ENCODE results near the gene XIRP2. TPM values are rescaled to one million over a fixed set of nuclear protein-coding genes. Genes with fewer than 3 reads are reported as not detected.
"Not testable (repeated sequence)": the region's sequence is repeated elsewhere in the genome, so short reads cannot be mapped to it uniquely, and the experiment has no call there.

The XIRP2 gene
- total RNA-seq, 1 experiment from 2014 or later = not detected

DNA sequence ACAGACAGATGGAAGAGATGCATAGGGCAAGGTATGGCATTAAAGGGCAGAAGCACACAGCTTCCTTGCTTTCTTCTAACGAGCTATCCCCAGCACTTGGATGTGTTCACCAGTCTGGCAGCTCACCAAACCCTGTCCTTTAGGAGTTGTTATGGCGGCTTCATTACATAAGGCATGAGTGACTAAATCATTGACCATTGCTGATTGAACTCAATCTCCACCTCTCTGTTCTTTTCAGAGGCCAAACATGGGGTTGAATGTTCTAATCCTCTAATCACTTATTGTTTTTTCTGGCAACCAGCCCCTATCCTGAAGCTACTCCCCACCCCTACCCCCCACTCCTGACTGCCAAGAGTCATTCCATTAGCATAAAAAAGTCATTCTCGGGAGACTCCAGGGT, 301.8 kb downstream of the XIRP2 start:
- DNase-seq (ENCODE audit: low spot score) = no peak

DNA sequence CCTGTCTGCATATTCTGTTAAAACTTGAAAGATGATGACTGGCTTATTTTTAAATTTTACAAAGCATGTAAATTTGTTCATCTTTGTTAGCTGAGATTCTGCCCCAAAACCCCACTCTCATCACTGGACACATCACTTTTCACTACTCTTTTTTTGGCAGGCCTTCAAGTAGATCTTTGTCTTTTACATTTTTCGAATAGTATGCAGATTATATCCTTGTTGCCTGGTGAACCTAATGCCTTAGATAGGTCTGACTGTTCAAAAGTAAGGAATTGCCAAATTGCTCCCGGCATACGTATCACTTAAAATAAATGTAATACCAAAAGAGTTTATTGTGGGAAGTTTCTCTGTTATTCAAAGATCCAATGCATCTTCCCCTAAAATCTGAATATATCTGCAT, 303.3 kb downstream of the XIRP2 start:
- no peak for DNase-seq (ENCODE audit: low spot score)

DNA sequence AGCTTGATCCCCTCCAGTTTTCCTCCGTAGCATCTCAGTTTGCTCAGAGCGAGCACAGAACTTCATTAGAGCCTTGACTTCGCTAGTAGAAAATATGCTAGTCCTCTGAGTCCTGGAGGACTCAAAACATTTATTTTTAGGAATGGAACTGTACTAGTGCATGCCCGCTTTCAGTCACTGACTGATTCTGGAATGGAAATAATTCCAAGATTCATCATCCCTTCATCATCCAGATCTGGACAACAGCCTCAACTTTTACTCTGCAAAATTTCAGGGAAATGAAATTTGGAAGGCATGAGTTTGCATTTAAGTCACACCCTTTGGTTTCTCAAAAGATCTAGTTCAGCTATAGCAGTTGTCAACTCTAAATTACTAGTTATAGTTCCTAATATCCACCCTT, 304.6 kb downstream of the XIRP2 start:
- no peak for DNase-seq (ENCODE audit: low spot score)

DNA sequence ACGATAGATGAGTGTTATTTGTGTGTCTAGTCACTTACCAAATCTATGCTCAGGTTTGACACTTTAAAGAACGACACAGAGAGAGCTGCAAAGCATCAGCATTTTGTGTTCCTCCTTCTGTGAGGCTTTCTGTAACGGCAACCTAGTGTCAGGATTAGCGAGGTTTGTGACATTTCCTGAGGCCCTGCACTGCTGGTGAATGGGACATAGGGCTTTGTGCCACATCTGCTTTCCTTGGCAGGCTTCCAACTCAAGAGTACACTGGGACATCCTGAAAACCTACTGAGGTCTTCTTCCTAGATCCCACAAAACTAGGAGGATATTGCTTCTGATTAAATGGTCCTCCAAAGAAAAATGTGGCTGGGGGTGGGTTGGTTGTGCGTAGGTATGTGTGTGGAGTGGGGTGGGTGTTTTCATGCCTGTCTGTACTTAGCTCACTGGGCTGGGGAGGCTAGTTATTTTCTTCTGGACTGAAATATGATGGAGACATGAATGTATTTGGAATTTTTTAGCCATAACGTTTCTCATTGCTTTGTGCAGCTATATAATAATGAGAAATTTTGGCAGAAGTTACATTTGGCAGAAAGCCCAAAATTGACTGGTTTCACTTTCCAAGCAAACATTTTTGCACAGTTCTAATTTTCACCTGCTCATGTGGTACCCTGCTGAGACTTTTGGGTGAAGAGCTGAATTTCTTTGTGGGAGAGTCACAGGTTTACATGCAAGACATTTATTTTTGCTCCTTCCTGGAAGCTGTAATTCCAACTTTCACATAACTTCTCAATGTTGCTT, 308.4 kb downstream of the XIRP2 start:
- peak; percentile 13 for DNase-seq (ENCODE audit: low spot score)

DNA sequence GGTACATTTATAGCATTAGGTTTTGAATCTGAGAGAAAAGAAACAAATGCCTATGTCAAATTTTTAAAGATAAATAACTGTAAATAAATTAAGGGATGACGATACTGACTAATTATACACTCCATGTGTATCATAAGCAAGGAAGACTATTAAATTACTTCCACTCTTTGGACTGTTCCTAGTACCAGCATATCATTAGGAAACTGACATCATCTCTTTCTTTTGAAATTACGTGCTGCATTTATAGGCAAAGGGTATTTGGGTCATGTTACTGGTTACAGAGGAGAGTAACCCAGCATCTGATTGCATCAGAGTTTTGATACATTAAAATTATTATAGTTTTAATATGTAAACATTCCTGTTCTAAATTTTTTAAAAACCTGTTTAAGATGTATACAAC, 309.7 kb downstream of the XIRP2 start:
- DNase-seq (ENCODE audit: low spot score) = no peak

DNA sequence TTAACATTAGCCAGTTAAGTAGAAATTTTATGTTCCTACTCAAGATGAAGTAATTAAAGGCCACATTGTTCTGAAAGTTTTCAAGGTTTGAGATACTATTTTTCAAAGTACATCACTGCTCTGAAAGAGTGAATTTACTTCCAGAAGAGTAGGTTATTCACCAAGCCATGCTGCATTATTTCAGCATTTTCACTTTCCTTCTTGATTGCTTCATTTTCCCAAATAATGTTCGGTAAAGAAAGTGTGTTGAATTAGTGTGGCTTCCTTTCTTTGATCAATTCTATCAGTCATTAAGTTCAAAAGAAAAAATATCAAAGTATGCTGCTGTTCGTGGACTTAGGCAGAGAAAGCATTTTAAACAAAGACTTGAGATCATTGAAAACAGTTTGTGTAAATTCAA, 310.3 kb downstream of the XIRP2 start:
- no peak for DNase-seq (ENCODE audit: low spot score)

DNA sequence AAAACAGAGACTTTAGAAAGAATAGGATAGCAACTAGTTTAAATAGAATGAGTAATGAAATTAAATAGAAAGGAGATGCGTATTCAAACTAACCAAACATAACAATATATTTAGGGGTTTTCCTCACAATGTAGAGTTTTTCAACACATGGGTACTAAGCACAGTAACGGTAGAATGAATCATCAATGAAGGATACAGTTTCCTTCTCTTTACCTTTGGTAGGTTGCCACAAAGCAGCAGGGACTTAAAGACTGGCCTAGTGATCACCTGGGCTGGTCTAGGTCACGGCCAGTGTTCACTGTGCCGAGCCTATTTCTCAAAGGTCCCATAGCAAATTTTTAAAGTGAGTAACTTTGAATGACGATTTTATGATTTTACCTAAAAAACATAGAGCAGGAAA, 311.7 kb downstream of the XIRP2 start:
- DNase-seq (ENCODE audit: low spot score) = no peak

DNA sequence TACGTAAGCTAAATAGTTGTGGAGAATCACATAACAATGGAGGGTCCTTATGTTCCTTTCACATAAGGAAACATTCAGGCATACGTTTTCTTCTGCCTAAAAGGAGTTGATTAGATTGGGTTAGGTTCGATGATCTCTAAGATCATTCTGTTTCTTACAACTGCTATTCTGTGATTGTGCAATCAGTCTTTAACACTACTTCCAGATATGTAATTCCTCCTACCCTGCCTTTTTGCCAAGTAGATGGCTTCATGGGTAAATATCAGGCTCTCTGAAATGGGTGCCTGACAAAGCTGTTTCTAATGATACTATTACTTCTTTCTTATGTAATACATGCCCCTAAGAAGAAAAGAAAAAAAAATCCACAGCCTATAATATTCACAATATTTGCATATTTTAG, 321.5 kb downstream of the XIRP2 start:
- no peak for DNase-seq (ENCODE audit: low spot score)

DNA sequence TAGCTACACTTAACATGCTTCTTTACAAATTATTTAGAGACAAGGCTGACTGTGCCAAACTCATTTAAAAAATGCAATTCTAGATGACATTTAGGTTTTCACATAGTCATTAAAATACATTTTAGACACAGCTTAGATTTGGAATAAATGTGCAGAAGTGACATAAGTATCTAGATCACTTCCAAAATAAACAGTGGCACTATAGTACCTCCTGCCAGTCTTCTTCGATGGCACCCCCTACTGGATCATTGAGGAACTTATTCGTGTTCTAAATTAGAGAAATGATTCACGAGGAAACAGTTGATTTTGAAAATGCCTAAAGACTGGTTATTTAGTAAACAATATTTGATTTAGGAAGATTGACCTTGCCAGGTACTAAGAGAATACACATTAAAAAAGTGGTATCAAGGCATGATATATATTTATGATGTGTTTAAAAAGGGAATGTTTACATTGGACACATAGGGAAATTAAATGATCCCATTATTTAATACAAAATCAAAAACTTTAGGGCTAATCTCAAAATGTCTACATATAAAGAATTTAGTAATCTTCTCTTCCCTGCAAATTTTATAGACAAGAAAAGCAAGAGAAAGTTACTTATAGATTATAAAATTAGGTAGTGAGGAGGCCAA, 323.9 kb downstream of the XIRP2 start:
- DNase-seq (ENCODE audit: low spot score) = peak; percentile 68

DNA sequence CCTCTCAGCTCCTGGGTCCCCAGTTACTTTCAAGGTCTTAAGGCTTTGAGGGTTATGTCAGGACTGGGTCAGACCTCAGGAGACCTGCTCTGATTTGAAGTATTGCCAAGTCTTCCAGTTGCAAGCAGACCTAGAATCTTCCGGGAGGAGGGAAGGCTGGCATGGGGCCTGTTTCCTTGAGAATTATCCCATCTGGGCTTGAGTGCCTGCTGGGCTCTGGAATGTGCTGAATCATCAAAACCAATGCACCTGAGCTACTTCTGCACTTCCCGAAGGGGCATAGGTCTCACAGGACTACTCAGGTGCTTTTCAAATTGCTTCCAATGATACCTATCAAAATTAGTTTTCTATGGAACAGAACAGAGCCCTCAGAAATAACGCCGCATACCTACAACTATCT, 327.3 kb downstream of the XIRP2 start:
- no peak for DNase-seq (ENCODE audit: low spot score)

DNA sequence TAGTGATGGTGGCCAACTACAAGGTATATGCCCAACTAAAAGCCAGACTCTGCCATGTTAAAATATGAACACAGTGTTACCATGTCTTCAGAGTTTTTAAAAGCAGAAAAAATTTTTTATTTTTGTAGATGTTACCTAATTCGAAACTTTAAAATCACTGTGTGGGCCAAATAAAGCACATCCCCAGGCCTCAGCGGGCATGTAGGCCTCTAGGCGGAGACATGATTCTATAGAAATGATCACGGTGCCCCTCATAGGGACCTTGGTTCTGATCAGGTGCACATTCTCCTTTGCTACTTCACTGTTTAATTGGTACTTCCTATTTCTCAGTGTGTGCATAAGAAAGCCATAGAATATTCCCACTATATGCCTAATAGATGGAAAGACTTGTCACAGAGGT, 349.2 kb downstream of the XIRP2 start:
- no peak for DNase-seq (ENCODE audit: low spot score)

DNA sequence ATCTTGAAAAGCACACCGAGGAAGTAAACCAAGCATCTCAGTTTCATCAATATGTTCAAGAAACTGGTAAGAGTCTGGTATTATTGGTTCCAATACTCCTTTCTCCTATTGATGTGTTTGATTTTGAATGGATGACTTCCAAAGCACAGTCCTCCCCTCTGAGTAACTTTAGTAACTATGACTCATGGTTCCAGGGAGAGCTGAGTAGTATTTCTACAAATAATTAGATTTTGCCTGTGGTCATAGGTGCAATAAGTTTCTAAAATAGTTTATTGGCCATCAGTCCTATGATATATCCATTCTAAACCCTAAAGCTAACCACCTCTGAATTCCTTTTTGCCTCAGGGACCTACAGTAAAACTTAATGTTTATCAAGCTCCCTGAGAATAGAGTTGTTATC, 352.4 kb downstream of the XIRP2 start:
- no peak for DNase-seq (ENCODE audit: low spot score)

DNA sequence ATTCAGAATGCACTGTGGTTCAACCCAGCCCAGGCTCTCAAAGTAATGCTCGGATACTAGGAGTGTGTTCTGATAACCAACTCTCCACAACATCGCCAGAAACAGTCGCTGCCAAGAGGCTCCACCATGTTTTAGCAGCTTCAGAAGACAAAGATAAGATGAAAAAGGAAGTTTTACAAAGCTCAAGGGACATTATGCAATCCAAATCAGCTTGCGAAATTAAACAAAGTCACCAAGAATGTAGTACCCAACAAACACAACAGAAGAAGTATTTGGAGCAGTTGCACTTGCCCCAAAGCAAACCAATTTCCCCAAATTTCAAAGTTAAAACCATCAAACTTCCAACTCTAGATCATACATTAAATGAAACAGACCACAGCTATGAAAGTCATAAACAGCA, 360.9 kb downstream of the XIRP2 start:
- no peak for DNase-seq (ENCODE audit: low spot score)

DNA sequence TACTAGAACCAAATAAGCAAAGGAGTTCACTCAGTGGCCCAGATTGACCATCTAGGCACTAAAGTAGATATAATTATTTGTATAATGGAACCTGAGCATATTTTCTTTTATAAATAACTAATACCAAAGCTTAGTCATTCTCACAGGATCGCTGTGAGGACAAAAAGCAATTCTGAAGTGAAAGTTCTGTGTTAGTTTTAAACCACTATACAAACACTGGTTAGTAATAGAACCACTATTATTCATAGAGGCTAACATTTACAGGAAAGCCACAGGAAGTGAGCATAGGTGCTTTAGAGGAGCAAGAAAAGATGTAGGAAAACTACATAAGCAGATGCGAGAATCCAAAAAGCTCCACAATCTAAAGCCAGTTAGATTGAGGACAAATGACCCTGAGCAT, 364.7 kb downstream of the XIRP2 start:
- DNase-seq (ENCODE audit: low spot score) = no peak

DNA sequence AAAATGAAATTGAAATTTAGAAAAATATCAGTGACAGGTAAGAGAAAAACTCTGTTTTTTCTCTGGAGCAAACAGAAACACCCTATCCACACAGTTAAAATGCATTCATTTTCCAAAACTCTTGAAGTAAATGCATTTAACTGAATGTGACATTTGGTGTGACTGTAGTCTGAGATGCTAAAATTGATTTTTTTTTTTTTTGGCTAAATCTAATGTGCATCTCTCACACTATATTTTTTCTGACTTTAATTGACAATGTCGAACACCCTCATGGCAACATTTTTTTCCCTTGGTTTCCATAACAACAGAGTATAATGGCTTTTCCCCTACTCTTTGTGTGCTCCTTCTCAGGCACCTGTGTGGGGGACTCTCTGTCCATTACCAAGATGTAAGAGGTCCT, 366.4 kb downstream of the XIRP2 start:
- no peak for DNase-seq (ENCODE audit: low spot score)

DNA sequence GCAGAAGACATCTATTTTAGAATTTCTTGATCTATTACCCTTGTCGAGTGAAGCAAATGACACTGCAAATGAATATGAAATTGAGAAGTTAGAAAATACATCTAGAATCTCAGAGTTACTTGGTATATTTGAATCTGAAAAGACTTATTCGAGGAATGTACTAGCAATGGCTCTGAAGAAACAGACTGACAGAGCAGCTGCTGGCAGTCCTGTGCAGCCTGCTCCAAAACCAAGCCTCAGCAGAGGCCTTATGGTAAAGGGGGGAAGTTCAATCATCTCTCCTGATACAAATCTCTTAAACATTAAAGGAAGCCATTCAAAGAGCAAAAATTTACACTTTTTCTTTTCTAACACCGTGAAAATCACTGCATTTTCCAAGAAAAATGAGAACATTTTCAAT, 370.4 kb downstream of the XIRP2 start:
- DNase-seq (ENCODE audit: low spot score) = no peak

DNA sequence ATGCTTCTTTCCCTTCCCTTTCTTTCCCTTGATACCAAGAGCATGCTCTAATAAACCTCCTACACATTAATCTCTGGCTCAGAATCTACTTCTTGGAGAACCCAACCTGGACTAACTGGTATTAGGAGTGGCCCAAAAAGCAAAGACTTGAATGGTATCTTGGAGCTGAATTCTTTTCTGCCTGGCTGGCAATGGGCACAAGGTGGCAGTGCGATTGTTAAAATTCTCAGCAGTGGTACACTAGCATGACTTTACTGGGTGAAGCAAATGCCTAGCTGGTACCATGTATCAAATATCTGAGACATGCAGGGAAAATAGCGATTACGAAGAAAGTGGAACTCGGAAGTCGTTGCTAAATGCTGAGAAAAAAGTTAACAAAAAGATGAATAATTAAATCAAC, 376.1 kb downstream of the XIRP2 start:
- DNase-seq (ENCODE audit: low spot score) = peak; percentile 59

DNA sequence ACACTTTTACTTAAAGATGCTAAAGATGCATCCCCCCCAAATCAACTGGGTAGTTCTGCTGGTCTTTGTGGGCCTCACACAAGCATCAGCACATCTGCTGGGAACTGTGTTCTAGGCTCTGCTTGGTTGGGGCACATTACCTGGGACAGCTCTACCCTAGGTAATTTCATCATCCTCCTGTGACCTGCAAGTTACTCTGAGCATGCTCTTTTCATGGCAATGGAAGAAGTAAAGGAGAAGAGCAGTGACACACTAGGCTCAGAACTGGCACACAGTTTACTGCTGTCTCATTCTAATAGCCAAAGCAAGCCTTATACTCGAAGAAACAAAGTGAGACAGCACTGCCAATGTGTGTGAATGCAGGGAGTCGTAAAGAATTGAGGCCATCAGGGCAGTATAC, 376.7 kb downstream of the XIRP2 start:
- no peak for DNase-seq (ENCODE audit: low spot score)

DNA sequence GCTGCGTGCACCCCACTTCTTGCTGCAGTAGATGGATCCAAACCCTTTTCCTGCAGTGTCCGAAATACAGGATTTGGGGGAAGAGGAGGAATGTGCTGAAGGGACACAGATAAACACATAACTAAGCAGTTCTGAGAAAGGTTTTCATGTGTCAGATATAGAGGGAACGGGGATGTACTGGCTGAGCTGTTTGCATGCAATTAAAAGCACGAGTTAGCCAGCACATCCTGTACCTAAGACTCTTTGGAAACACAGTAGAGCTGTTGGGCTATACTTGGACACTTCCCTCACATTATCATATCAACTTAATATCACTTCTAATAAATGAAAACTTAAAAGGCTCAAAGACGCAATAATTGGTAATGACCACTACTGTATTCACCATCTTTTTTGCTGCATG, 377.4 kb downstream of the XIRP2 start:
- DNase-seq (ENCODE audit: low spot score) = no peak

DNA sequence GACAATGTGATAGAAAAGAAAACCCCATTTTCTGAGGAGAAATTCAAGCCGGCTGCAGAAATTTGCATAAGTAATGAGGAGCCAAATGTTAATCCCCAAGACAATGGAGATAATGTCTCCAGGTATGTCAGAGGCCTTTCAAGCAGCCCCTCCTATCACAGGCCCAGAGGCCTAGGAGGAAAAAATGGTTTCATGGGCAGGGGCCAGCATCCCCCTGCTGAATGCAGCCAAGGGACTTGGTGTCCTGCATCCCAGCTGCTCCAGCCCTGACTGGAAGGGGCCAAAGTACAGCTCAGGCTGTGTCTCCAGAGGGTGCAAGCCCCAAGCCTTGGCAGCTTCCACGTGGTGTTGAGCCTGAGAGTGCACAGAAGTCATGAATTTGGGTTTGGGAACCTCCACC, 380.0 kb downstream of the XIRP2 start:
- not testable (repeated sequence) for DNase-seq (ENCODE audit: low spot score)

DNA sequence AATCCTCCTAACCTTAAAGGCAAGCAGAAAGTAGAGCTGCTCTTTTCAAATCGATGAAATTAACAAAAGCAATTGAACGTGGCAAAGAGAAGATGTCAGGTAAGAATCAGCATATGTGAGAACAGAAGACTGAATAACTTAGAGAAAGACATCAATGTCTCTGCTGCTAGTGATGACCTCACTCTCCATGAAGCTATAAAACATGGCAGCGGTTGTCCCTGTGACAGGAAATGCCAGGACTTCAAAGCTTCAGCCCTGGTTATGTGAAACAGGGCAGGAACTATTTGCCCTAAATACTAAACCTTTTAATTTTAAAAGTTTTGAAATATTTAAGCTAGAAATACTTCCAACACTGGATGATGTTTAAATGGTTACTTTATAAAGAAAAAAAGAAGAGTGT, 383.7 kb downstream of the XIRP2 start:
- DNase-seq (ENCODE audit: low spot score) = no peak

DNA sequence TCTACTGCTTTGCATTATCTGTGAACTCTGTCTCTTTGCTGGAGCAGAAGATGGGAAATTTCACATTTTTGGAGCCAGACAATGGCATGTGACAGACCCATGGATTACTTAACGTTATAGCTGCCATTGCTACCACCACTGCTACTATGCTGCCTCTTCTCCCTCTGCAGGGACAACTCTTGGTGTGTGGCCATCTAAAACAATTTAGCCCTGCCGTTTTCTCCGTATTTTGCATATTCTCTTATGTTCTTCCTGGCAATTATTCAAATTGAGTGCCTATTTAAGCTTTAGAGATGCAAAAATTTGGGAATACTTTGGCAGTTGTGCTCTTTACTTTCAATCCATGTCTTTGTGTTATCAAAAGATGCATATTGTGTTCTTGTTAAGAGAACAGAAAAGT, 386.8 kb downstream of the XIRP2 start:
- no peak for DNase-seq (ENCODE audit: low spot score)

DNA sequence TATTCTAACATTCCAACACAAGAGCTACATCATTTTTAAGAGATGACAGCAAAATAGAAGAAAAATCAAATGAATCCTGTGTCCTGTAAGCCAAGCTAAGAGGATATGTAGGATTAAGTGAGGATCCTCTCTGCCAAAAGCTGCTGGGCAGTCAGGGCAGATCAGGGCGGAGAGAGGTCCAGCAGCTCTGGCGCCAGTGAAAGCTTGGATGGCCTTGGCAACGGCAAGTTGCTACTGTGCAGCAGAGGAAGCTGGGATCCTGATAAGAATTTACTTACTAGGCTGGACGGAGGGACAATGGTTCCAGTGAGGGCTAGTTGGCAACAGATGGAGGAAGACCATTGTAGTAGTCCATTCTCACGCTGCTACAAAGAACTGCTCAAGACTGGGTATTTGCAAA, 391.5 kb downstream of the XIRP2 start:
- DNase-seq (ENCODE audit: low spot score) = no peak

DNA sequence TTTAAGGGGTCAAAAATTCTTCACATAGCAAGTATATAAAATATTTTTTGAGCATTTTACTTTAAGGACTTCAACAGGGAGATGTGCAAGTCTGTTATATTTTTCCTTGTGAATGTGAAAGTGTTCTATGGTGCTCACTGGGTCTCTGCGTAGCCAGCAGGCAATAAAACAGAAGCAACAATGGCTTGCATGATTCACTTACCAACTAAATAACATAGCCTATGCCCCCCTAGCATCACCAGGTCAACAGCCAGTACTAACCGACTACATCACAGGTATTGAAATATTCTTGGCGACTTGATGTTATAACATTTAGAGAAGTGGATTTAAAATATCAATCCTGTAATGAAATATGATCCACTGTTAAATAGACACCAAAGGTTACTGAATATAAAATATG, 398.9 kb downstream of the XIRP2 start:
- no peak for DNase-seq (ENCODE audit: low spot score)

Data from HT-29 (cell line).